GM18520 (cell line): ENCODE results near the gene PAPSS2.
"Not testable (repeated sequence)": the region's sequence is repeated elsewhere in the genome, so short reads cannot be mapped to it uniquely, and the experiment has no call there.

Experiments
- ATAC-seq: cut with Tn5 transposase; IDR thresholded peaks from one replicate; pipeline ENCODE4 v1.9.1; 2021; ENCODE audit not compliant: unreplicated experiment

The PAPSS2 gene

GRCh38 chr10:87642486-87642885 lies 17.2 kb upstream of the PAPSS2 start:
- ATAC-seq: no peak

DNA sequence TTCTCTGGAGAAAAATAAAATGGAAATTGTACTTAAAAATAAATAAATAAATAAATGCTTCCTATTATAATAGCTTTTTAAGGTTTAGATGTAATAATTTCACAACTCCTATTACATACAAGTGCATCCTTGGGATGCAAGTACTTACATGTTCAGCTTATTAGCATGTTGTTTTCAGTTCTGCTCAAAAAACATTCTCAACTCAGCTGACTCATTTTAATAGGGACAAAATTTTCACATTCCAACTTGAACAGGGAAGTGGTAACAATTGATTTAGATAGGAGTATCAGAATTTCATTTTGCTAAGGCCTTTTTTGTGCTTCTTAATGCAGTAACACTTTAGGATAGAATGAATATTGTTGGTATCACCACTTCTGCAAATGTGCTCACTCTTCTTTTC lies 16.7 kb upstream of the PAPSS2 start:
- ATAC-seq: no peak

DNA sequence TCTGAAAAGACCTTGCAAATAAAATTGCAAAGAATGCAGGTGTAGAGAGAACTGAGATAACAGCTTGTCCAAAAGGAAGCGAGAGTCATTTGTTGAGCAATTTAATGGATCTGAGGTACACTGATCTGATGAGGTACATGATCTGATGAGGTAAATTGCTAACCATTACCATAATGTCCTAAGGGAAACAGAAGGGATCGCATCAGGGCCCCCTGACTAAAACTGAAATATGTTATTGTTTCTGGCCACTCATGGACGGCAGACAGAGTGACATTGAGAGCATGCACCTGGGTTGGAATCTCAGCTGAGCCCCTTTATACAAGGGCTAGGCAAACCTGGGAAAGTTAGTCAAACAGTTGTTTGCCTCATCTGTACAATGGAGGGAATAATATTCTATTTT lies 15.8 kb upstream of the PAPSS2 start:
- no peak for ATAC-seq

DNA sequence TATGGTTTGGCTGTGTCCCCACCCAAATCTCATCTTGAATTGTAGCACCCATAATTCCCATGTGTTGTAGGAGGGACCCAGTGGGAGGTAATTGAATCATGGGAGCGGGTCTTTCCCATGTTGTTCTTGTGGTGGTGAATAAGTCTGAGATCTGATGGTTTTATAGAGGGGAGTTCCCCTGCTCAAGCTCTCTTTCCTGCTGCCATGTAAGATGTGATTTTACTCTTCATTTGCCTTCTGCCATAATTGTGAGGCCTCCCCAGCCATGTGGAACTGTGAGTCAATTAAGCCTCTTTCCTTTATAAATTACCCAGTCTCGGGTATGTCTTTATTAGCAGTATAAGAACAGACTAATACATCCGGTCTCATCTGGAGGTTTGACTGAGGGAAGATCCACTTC lies 15.2 kb upstream of the PAPSS2 start:
- ATAC-seq: not testable (repeated sequence)

- no peak for ATAC-seq
Measured at GRCh38 chr10:87646192-87646909, 13.3 kb upstream of the PAPSS2 start.

GRCh38 chr10:87646935-87647334 lies 12.7 kb upstream of the PAPSS2 start:
- no peak for ATAC-seq

- ATAC-seq: no peak
Measured at GRCh38 chr10:87650838-87651589, 8.7 kb upstream of the PAPSS2 start.

DNA sequence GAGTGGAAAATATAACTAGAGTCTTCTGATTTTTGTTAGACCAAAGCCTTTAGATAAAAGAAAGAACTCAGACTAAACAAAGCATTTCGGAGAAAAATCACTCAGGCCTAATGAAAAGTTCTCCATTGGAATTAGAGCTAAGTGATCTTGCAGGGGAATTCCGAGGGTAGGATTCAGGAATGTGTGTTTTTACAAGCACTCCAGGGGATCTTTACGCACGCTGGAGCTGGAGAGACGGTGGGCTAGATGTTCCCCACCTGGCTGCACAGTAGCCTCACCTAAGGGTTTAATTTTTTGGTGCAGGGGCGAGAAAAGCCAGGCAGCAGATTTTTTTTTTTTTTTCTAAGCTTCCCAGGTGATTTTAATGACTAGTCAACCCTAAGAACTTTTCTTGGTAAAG lies 7.9 kb upstream of the PAPSS2 start:
- ATAC-seq: no peak

DNA sequence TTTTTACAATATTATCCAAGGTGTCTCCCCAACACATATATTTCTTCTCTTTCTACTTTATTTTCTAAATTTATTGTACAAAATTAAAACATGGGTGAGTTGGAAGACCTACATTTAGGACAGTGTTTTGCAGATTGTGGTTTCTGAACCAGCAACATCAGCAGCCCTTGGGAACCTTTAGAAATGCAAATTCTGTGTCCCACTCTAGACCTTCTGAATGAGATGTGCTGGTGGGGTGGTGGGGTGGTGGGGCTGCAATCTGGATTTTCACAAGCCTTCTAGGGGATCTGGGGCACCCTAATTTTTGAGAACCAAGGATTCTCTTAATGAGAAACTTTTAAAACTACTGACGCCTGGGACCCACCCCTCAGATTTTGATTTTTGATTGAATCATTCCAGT lies 7.4 kb upstream of the PAPSS2 start:
- ATAC-seq: no peak

DNA sequence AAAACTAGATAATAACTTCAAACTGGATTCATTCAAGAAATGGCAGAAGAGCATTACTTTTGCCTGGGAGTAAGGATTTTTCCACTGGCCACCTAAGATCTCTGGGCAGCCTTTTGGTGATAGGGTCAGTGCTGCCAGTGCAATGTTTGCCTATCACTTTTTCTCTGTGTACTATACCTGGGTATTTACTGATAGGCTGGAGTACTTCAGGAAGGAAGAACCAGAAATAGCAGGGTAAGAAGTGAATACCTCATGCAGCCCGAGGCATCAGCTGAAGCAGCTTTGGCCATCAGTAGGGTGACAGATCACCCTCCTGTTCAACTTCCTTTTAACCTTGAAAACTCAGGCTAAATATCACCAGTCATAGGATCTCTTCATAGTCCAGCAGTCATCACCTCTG lies 5.5 kb upstream of the PAPSS2 start:
- no peak for ATAC-seq

- no peak for ATAC-seq
Measured at GRCh38 chr10:87656431-87657072, 3.1 kb upstream of the PAPSS2 start.

DNA sequence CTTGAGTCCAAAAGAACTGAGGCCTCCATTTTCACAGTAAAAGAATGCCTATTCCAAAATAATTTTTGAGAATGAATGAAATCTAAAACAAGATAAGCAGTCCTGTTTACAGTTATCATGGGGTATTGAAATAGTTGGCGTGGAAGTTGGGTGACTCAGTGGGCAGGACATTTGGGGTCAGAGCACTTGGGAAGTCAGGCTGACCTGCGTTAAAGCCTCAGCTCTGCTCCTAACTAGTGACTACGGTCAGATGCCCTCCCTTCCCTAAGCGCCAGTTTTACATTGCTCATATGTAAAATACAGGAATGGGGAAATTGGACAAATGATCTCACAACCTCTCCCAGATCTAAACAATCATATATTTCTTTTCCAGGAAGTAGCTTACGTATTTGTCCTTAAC lies 2.3 kb upstream of the PAPSS2 start:
- ATAC-seq: no peak

GRCh38 chr10:87658321-87658795 lies 1.3 kb upstream of the PAPSS2 start:
- no peak for ATAC-seq

DNA sequence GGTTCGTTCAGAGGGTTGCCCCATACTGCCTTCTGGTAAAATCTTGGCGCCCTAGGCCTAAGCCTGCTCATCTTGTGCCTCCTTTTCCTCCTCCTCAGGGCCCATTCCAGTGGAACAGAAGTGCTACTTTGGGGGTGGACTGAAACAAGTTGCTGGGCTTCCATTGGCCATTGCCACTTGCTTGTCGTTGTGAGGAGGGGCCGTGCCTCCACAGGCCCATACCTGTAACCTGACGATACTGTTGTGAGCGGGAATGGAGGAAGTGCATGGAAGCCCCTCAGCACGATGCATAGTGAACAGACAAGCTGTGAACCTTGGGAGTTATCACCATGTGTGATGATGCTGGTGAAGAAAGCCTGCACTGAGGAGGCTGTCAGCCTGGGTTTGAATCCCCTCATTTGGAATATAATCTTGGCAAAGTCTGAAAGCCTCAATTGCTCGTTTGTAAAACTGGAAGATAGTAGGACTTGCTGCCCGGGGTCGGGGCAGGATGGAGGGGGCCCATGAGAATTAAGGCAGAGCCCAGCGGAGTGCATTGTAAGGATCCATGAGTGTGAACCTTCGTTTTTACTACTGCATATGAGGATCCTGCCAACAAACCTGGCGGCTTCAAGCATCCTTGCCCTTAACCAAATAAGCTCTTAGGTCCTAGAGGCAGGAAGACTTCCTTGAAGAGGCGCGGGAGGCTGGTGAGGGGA lies 671 bp upstream of the PAPSS2 start:
- no peak for ATAC-seq

DNA sequence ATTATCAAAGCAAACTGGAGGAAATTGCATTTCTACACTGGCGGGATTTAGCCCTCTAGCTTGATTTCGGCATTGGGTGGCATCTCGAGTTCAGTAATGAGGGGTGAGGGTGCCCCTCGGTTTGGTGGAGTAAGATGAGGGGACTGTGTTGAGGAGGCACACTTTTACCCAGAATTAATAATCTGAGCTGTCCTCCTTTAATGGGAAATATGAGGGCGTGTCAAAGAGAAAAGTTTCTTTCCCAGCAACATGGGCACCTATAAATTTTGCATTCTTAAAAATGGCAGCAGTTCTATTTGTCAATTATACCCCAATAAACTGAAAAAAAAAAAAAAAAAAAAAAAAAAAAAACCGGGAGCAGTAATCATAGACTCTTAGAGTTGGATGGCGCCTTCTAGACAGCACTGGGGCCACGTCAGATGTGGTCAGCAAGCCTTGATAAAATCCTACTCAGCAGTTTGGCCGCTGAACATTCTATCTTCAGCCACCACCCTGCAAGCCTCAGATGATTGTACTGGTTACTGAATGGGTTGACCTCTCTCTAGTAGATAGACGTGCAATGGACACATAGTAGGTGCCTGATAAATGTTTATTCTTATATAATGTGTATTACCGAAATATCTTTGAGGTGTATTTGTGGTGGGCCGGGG lies 931 bp downstream of the PAPSS2 start:
- ATAC-seq: no peak

- no peak for ATAC-seq
Measured at GRCh38 chr10:87661861-87662785, 2.4 kb downstream of the PAPSS2 start.

GRCh38 chr10:87664276-87664701 lies 4.6 kb downstream of the PAPSS2 start:
- no peak for ATAC-seq

DNA sequence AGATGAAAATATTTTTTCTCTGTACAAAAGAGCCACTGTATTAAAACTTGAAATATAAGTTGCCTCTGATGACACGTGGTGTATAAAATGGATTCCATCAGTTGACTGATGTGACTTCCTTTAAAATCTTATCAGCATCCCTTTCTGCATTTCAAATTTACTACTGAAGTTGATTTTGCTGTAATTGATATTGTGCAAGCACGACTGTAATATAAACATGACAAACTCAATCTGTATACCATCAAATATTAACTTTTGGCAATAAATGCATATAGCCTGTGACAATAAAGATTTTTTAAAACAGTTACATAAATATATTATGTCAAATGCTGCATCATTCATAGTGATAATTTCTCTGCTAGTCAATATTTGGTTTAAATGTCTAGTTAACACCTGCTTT lies 7.8 kb downstream of the PAPSS2 start:
- no peak for ATAC-seq

- ATAC-seq: no peak
Measured at GRCh38 chr10:87668324-87669074, 8.8 kb downstream of the PAPSS2 start.
